Measurements from ENCODE around the gene CEP164. TPM values are rescaled to one million over a fixed set of nuclear protein-coding genes. Genes with fewer than 3 reads are reported as not detected.

The CEP164 gene
- total and polyA plus RNA-seq, 2 of the 4 experiments (the other 2 are of a cell fraction), result 23.3 to 26.9 TPM

DNA sequence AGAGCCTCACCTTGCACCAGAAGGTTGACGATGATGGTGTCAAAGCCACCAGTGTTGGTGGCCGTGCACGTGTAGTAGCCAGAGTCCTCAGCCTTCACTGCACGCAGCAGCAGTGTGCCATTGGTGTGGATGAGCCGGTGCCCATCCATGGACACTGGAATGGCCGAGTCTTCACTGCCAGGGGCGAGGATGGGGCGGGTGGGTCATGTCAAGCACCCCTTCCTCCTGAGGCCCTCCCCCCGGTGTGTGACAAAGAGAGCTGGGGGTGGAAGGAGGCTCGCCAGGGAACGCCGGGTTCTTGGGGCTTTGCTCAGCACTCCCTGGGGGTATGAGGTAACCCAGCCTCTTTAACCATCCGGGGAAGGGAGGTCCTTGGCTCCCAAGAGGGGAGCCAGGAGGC lies 111.6 kb downstream of the CEP164 start:
- ATAC-seq (ENCODE audit: low read depth), result no peak
- Histone ChIP-seq H3K4ac (ENCODE audit: low read depth, low read length) (no peak overlapping the region), H2BK5ac (ENCODE audit: low read depth, low read length, poor library complexity, severe bottlenecking) (no peak overlapping the region), H4K5ac (ENCODE audit: low read depth, low read length) (no peak overlapping the region), H3K79me1 (ENCODE audit: low read depth in 1 of 2, low read length in 2 of 2) (no peaks in the 10 kb centered on the region), H3K14ac (replicated peaks; ENCODE audit: low read depth, low read length) (no peak overlapping the region), H2AK9ac (replicated peaks; ENCODE audit: low read depth, low read length, poor library complexity) (no peak overlapping the region), H3K56ac (ENCODE audit: extremely low read depth, insufficient read depth, low read length) (no peak overlapping the region), H3K27ac (ENCODE audit: insufficient read depth, low read length) (no peak overlapping the region), H4K20me1 (ENCODE audit: insufficient read depth, low read length) (no peaks in the 10 kb centered on the region; the same call in 1 of the 2 replicates), H2BK20ac (ENCODE audit: low read depth, low read length) (no peak overlapping the region), H3K4me2 (ENCODE audit: low read depth, low read length) (no peak overlapping the region), H3K27me3 (ENCODE audit: control insufficient read depth, insufficient read depth, low read length) (peaks cover 52% of the 10 kb centered on the region), H2AK5ac (ENCODE audit: low read depth, low read length) (no peak overlapping the region), H2AFZ (replicated peaks; ENCODE audit: low read length, poor library complexity) (no peak overlapping the region), H3K23ac (ENCODE audit: low read depth, low read length) (no peak overlapping the region), H3K36me3 (ENCODE audit: control insufficient read depth, insufficient read depth, low read length) (no peaks in the 10 kb centered on the region), H3K4me1 (ENCODE audit: control insufficient read depth, insufficient read depth, low read length) (no peaks in the 10 kb centered on the region), H4K91ac (ENCODE audit: insufficient read depth, low read depth, low read length) (no peak overlapping the region), H4K8ac (ENCODE audit: low read depth in 2 of 2, low read length in 2 of 2) (no peak overlapping the region), H3K9me3 (ENCODE audit: control insufficient read depth, insufficient read depth, low read length) (no peaks in the 10 kb centered on the region), H3K18ac (ENCODE audit: low read depth, low read length) (no peak overlapping the region), H2BK120ac (ENCODE audit: low read depth, low read length) (no peak overlapping the region), H3K9ac (ENCODE audit: low read depth, low read length) (no peak overlapping the region), H2BK15ac (ENCODE audit: low read depth, low read length) (no peak overlapping the region), H3K9me1 (ENCODE audit: insufficient read depth, low read length) (no peaks in the 10 kb centered on the region), H3K4me3 (ENCODE audit: insufficient read depth, low read depth, low read length) (no peak overlapping the region)
- intact Hi-C loops (cut with micrococcal nuclease), result no loop called here
- ChIA-PET CTCF (no interaction called here), POLR2A (ENCODE audit: unreplicated experiment) (no interaction called here)
- dilution Hi-C loops (cut with HindIII; ENCODE audit: low sequenced_read_pairs, unreplicated experiment), result no loop called here
- DNase-seq, result no peak
- in situ Hi-C loops (cut with MboI; ENCODE audit: low sequenced_read_pairs), result no loop called here
- no TSS peak for BruUV-seq (replicated peaks)
- TF ChIP-seq, protein P1, sequence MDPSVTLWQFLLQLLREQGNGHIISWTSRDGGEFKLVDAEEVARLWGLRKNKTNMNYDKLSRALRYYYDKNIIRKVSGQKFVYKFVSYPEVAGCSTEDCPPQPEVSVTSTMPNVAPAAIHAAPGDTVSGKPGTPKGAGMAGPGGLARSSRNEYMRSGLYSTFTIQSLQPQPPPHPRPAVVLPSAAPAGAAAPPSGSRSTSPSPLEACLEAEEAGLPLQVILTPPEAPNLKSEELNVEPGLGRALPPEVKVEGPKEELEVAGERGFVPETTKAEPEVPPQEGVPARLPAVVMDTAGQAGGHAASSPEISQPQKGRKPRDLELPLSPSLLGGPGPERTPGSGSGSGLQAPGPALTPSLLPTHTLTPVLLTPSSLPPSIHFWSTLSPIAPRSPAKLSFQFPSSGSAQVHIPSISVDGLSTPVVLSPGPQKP (IDR thresholded peaks at IDR 0.05; ENCODE audit: borderline replicate concordance, low read depth, low read length), result no peak
- TF ChIP-seq RAD21 (IDR thresholded peaks at IDR 0.05; ENCODE audit: low read length), result no peak
- no peak for TF ChIP-seq BHLHE40 (IDR thresholded peaks at IDR 0.05; ENCODE audit: low read depth, low read length)
- no peak for TF ChIP-seq FOS (IDR thresholded peaks at IDR 0.05; ENCODE audit: low read depth, low read length)
- TF ChIP-seq RCOR1 (IDR thresholded peaks at IDR 0.05; ENCODE audit: insufficient replicate concordance, low read length), result no peak
- TF ChIP-seq SMC3 (IDR thresholded peaks at IDR 0.05; ENCODE audit: low read depth, low read length), result no peak
- TF ChIP-seq MAFK (IDR thresholded peaks at IDR 0.05; ENCODE audit: low read depth, low read length), result no peak
- TF ChIP-seq, protein P2, sequence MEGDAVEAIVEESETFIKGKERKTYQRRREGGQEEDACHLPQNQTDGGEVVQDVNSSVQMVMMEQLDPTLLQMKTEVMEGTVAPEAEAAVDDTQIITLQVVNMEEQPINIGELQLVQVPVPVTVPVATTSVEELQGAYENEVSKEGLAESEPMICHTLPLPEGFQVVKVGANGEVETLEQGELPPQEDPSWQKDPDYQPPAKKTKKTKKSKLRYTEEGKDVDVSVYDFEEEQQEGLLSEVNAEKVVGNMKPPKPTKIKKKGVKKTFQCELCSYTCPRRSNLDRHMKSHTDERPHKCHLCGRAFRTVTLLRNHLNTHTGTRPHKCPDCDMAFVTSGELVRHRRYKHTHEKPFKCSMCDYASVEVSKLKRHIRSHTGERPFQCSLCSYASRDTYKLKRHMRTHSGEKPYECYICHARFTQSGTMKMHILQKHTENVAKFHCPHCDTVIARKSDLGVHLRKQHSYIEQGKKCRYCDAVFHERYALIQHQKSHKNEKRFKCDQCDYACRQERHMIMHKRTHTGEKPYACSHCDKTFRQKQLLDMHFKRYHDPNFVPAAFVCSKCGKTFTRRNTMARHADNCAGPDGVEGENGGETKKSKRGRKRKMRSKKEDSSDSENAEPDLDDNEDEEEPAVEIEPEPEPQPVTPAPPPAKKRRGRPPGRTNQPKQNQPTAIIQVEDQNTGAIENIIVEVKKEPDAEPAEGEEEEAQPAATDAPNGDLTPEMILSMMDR (conservative IDR thresholded peaks at IDR 0.05; ENCODE audit: low read depth, low read length), result no peak
- no peak for TF ChIP-seq POLR2A (IDR thresholded peaks at IDR 0.05; ENCODE audit: low read depth, low read length)
- TF ChIP-seq, protein P3, sequence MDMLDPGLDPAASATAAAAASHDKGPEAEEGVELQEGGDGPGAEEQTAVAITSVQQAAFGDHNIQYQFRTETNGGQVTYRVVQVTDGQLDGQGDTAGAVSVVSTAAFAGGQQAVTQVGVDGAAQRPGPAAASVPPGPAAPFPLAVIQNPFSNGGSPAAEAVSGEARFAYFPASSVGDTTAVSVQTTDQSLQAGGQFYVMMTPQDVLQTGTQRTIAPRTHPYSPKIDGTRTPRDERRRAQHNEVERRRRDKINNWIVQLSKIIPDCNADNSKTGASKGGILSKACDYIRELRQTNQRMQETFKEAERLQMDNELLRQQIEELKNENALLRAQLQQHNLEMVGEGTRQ (IDR thresholded peaks at IDR 0.05; ENCODE audit: low read depth, low read length), result no peak
- TF ChIP-seq MAZ (IDR thresholded peaks at IDR 0.05; ENCODE audit: borderline replicate concordance, low read depth, low read length), result no peak
- TF ChIP-seq CHD1 (IDR thresholded peaks at IDR 0.05; ENCODE audit: low read depth, low read length), result no peak
- no peak for TF ChIP-seq CEBPB (IDR thresholded peaks at IDR 0.05; ENCODE audit: low read depth, low read length)
- no peak for TF ChIP-seq MXI1 (IDR thresholded peaks at IDR 0.05; ENCODE audit: borderline replicate concordance, low read depth, low read length)
- no peak for TF ChIP-seq NFE2L2 (IDR thresholded peaks at IDR 0.05; ENCODE audit: low read depth, low read length)
- WGBS, 2 experiments (ENCODE audit: extremely low coverage in 2 of 2, insufficient read length in 1 of 2), result 63% methylated on average over 6 of the region's 13 CpGs; no CpG with 5 or more reads in 1 of the 2 experiments

Data from IMR-90 (cell line).